Stimulated activated CD8-positive, alpha-beta memory T cell treated with anti-CD3 and anti-CD28 coated beads, Interleukin-4, amount 100 ng/mL, for 1 hour (primary cell): ENCODE measurements around the gene PKD1.

Experiments
- DNase-seq, 2 donors: peaks; one replicate each; pipeline ENCODE4 v3.0.0-alpha.2; 2020; ENCODE audit warnings: low read depth in 2 of 2, low spot score in 1 of 2

The PKD1 gene

DNA sequence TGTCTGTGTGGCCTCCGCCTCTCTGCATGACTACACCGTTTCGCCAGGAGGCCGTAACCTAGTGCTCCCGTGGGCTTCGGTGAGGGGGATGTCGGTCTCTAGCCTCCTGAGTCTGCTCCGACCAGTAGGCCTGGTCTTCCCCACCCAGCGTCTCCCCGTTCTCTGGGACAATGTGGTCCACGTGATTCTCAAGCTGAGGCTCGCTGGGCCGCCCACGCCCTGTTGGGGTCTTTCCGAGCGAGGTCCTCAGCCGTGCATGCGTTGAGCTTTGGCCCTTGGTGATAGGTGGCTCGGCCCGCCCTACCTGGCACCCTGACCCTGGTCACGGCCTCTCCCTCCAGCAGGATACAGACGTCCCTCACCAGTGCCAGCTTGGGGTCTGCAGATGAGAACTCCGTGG lies 57.0 kb downstream of the PKD1 start:
- no peak for DNase-seq

DNA sequence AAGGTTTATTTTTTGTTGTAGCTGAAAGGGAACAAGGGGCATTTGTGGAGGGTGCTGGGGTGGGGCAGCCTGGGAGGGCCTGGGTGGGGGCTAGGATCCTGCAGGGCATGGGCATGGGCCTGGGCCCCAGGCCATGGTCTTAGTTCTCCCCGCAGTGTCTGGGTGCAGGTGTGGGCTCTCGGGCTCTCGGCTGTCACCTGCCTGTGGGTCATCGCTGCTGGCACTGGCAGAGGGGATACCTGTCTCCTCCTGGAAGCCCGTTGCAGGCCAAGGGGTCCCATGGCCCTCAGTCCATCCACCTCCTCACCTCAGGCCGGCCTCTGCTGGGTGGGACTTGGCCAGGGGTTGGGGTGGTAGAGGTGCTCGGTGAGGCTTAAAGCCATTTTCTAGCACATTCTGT lies 57.6 kb downstream of the PKD1 start:
- DNase-seq, result no peak

DNA sequence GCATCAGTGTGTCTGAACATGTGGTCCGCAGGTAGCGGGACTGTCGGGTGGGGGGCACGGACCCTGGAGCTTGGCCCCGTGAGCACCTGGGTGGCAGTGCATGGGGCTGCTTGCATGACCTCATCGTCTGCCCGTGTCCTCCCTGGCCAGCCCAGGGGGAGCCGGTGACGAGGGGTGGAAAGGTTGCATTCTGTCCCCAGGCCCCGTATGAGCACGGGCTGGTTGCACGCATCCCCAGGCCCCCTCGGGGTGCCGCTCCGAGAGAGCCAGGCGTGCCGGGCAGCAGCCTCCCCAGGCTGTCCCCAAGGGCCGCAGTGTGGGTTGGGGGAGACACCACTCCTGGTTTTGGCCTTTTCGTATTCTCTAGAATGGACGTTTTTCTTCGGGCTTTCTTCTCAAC lies 58.0 kb downstream of the PKD1 start:
- DNase-seq, result no peak

DNA sequence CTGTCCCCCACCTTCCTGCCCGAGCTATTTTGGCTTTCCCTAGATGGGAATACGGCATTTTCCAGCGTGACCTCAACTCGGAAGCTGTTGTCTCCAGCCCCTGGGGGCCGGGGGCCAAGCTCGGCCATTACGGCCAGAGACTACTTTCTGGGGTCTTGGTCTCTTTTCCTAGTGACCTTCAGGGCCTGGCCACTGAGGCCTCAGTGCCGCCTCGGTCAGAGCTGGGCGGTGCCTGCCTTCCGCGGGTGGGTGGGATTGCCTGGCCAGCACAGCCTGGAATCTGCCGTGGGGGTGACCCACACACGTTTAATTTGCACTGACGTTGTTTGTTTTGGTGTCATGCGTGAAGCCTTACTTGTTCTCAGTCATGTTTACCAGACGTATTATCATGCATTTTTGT lies 58.7 kb downstream of the PKD1 start:
- DNase-seq, result no peak

DNA sequence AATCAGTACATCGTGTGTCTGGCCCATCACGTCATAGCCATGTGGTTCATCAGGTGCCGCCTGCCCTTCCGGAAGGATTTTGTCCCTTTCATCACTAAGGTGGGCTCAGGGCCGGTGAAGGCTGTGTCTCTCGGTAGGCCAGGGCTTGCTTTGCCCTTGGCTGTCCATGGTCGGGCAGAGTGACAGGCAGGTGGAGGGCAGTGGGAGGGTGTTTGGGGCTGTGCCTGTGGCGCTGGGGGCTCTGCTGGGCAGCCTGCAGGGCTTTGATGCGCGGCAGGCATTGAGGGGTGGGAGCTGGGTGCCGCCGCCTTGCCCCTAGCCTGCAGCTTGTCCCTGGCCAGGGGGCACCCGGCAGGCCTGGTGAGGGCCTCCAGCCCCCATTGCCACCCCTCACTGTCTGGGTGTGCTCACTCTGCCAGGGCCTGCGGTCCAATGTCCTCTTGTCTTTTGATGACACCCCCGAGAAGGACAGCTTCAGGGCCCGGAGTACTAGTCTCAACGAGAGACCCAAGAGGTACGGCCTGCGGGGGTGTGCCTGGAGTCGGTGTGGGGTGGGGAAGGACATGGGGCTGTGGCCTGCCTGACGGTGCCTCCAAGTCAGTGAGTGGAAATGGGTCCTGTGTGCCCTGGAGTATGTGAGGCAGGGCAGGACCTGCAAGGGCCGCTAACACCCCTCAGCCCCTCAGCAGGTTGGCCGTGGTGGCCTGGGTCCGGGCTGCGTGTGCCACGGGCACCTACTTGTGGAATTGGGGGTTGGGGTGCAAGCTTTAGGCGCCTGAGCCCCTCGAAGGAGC lies 59.4 kb downstream of the PKD1 start:
- DNase-seq, result no peak

DNA sequence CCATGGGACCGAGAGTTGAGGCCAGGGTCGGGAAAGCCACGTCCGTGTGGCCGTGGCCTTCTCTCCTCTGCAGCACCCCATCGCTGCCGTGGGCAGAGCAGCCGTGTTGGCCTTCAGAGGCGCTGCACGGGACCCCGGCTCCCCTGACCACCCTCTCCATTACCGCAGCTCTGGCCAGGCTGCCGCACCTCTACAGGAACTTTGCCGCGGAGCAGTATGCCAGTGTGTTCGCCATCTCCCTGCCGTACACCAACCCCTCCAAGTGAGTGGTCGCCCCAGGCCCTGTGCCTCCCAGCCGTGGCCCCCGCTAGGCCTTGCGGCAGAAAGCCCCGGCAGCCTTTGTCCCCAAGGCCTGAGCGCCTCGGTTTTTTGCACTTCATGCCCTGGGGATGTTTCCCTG lies 60.1 kb downstream of the PKD1 start:
- no peak for DNase-seq

DNA sequence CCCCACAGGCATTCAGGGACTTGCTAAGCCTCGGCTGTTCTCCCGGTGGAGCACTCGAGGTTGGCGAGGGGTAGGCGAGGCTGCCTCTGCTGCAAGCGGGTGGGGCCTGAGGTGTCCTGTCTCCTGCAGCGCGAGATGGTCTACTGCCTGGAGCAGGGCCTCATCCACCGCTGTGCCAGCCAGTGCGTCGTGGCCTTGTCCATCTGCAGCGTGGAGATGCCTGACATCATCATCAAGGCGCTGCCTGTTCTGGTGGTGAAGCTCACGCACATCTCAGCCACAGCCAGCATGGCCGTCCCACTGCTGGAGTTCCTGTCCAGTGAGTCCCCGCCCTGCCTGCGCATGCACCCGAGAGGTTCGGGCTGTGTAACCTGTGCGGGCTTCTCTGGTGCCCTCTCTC lies 61.6 kb downstream of the PKD1 start:
- DNase-seq, result no peak

DNA sequence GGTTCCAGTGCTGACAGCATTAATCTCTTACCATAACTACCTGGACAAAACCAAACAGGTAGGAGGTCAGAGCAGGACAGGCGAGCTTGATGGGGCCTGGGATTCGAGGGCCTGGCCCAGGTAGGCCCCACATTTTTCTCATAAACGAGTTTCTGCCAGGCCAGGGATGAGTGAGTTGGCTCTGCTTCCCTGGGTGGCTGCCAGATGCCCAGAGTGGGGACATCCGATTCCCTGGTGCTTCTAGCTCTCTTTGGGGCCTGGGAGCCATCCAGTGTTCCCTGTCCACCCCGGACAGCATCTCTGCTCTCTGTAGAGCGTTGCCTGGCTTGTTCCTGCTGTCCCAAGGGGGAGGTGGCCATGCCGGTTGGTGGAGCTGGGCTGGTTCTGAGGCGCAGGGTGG lies 62.8 kb downstream of the PKD1 start:
- no peak for DNase-seq

DNA sequence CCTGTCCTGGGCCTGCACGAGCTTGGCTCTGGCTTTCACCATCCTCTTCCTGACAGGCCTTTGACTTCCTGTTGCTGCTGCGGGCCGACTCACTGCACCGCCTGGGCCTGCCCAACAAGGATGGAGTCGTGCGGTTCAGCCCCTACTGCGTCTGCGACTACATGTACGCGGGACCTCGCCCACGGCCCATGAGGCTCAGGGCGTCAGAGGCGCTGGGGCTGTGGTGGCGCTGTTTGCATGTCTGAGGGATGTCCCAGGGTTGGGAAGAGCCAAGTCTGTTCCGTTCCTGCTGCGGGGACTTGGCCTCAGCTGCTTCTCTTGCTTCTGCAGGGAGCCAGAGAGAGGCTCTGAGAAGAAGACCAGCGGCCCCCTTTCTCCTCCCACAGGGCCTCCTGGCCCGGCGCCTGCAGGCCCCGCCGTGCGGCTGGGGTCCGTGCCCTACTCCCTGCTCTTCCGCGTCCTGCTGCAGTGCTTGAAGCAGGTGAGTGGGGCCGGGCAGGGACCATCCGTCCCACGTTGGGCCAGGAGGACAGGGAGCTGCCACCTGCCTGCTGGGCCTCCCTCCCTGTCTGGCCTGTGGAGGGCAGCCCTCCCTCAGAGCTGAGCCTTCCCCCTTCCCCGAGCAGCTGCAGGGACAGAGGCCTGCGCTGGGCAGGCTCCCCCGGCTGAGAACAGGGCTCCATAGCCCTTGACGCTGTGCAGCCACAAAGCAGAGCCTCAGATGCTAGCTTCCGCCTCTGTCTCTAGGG lies 64.1 kb downstream of the PKD1 start:
- no peak for DNase-seq

DNA sequence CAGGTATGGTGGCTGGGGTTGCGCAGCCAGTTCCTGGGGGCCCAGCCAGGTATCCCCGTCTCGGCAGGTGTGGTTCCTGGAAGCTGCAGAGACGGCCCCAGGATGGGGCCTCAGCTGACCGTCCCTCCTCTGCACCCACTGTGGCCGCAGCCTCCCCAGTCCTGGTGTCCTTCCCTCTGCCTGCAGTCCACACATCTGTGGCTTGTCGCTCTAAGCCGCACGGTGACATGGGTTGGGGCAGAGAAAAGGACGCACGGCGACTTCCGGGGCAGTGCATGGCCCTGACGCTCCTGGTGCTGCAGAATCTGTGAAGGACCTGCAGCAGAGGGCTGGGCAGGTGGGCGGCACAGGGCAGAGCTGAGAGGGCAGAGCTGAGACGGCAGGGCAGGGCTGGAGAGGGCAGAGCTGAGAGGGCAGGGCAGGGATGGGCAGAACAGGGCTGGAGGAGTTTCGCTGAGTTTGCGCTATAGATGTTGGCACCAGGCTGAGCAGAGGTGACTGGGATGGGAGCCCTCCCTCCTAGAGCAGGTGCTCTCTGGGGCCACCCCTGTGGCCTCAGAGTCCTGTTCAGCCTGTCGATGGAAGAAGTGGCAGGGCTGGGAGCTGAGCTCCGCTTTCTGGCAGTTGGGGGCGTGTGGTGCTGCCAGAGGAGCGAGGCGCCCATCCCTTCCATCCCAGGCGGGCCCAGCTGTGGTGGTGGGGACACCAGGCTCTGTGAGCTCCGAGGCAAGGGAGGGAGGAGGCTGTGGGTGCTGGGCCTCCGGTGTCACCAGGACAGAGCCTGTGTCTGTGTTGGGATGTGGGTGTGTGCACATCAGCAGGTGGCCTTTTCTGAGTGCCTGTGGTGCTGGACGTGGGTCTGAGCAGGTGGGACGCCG lies 64.9 kb downstream of the PKD1 start:
- DNase-seq, result no peak

DNA sequence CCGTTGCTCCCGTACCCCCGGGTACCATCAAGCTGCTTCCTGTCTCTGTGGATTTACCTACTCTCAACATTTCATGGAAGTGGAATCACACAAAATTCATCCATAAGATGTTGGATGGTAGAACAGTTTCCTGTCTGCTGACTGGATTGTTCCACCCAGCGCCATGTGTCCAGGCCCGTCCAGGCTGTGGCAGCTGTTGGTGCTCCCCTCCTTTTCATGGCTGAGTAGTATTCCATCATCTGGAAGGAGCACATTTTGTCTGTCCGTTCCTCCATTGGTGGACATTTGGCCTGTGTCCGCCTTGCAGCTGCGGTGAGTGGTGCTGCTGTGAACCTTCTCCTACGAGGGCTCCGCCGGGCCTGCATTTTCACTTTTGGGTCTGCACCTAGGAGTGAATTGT lies 69.6 kb downstream of the PKD1 start:
- no peak for DNase-seq

DNA sequence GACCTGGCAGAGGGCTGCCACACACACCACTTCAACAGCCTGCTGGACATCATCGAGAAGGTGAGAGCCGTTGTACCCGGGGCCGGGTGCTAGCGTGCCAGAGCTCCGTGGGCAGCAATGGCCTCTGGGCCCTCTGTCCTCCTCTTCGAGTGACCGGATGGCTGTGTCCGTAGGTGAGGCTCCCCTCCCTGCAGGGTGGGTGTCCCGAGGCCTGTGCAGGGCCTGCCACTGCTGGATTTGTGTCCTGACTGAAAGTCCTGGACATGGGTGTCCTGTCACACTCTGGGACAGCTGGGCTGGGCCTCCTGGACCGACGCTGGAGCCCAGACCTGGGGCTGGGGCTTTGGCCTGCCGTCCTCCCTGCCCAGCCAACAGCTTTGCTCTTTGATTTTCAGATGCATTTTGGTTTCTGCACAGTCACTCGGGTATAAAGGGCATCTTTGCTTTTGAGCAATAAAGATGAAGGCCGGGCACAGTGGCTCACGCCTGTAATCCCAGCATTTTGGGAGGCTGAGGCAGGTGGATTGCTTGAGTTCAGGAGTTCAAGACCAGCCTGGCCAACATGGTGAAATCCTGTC lies 71.2 kb downstream of the PKD1 start:
- DNase-seq, result no peak

DNA sequence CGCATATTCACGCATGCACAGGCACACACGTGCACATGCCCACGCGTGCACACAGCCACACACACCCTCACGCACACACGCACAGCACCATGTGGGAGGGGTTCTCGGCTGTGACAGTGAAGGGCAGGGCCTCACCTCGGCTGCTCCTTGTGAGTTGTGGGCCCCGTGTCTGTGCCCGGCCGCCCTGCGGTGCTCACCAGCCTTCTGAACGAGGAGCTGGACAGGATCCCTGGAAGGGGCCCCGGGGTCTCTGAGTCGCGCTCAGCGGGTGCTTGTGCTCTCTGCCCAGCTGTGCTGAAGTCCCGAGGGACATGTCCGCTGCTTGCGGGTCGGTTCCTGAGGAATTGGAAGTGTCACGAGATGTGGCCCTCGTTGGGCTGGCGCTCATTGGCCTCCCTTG lies 71.8 kb downstream of the PKD1 start:
- DNase-seq, result no peak

DNA sequence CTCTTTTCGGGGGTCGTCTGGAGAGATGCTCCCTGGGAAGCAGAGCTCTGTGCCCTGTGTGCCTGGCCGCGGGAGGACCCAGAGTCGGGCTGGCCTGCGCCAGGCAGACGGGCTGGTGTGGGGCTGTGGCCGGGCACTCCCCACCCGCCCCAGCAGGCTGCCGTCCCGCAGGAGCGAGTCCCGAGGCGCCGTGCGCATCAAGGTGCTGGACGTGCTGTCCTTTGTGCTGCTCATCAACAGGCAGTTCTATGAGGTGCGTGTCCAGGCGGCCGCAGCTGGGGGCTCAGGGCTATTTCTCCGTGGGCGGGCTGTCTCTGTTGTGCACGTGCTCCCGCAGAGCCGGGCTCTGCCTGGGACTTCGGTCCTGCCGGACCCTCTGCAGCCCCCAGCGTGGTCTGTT lies 72.9 kb downstream of the PKD1 start:
- DNase-seq, result no peak

DNA sequence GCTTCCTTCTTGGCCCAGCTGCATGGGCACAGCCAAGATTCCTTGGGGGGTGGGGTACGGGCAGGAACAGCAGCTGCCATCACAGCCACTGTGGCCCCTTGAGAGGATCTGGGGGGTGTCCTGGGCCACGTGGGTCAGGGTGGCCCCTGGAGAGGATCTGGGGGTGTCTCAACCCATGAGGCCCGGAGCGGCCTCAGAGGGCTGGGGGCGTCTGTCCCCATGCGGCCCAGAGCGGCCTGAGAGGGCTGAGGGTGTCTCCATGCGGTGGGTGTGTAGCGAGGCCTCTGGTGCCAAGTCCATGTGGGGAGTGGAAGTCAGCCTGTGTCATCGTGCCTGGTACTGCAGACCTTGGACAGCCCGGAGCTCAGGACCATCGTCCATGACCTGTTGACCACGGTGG lies 74.2 kb downstream of the PKD1 start:
- DNase-seq, result no peak

DNA sequence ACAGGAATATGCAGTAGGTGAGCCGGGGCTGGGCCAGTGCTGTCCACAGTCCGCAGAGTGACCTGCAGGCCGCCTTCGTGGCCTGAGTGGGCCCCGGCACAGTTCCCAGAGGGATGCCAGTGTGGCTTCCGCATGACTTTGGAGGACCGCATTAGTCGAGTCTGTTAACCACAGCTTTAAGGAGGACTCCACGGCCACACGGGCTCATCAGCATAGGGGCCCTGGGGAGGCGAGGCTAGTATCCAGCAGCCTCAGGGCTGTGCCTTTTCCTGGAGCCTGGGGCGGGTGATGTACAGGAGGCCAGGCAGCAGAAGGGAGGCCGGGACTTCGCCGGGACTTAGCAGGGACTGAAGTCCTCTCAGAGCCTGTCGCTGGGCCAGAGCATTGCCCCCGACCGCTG lies 74.7 kb downstream of the PKD1 start:
- no peak for DNase-seq

DNA sequence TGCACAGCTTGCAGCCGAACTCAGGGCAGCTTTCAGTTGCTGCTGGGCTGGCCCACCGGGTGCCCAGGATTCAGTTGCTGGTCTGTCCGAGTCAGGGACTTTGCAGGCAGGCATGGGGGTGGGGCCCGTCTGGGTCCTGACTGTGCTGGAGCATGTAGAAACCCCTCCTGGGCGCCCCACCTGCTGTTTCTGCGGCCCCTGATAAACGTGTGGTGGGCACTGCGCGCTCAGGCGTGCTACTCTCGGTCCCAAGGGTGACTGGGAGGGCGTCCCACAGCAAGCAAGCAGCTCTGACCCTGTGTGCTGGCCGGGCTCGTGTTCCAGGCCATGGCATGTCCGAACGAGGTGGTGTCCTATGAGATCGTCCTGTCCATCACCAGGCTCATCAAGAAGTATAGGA lies 75.4 kb downstream of the PKD1 start:
- no peak for DNase-seq

DNA sequence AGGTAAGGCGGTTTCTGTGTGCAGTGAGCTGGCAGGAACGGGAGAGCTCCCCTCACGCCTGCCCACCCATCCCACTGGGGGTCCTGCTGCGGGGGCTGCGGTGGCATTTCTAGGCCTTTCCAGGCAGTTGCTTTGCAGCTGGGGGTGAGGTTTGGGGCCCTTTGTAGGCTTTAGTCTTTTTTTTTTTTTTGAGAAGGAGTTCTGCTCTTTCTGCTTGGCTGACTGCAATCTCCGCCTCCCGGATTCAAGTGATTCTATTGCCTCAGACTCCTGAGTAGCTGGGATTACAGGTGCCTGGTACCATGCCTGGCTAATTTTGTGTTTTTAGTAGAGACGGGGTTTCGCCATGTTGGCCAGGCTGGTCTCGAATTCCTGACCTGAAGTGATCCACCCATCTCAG lies 76.8 kb downstream of the PKD1 start:
- no peak for DNase-seq

DNA sequence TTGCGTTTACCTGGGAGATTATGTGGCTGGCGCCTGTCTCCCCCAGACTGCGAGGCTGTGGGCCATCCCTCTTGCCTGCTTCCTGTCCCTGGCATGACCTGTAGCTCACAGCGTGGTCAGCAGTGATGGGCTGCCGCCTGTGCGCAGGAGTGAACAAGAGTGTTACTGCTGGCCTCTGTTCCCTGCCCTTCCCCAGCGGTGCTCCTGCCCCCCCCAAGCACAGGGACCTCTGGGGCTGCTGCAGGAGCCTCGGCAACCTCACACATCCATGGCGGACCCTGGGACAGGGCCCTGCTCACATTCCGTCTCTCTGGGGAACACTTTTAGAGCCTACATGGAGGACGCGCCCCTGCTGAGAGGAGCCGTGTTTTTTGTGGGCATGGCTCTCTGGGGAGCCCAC lies 77.3 kb downstream of the PKD1 start:
- DNase-seq, result no peak

DNA sequence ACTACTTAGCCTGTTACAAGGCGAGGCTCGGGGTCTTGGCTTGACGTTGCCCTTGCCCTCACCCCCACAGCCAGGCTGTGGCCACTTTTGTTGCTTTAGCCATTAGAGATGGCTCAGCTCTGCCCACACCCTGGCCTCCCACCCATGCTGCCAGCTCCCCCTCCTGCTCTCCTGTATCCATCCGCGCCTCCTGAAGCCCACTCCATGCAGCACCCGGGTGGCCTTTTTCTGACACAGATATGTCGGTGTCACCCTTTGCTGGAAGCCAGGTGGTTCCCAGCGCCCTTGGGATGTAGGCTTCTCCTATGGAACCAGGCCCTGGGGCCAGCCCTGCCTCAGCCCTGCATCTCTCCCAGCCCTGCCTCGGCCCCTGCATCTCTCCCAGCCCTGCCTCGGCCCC lies 78.3 kb downstream of the PKD1 start:
- no peak for DNase-seq

DNA sequence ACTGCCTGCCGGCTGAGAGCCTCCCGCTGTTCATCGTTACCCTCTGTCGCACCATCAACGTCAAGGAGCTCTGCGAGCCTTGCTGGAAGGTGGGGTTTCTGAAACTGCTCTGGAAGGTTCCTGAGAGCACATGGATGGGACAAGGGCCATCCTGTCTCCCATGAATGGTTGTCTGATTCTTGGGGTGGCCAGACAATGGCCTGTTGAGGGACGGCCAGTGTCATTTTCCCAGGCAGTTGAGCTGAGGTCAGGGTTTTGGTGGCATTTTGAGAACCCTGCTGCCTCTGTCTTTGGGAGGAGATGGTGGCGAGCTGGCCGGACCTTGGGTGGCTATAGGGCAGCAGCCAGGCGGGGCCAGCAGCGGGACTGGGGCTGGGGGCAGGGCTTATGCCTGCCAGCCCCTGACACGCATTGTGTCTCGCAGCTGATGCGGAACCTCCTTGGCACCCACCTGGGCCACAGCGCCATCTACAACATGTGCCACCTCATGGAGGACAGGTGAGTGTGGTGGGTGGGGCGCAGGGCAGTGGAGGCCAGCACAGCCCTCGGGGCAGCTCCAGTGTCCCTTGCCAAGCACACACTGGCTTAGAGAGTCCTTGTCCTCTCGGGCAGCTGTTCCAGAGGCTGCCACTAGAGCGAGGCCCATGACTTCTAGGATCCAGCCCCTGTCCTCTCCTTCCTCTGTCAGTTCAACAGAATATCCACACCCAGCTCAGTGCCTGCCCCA lies 78.9 kb downstream of the PKD1 start:
- DNase-seq, result no peak
